ENCODE data around the gene ARMC7. TPM values are rescaled to one million over a fixed set of nuclear protein-coding genes. Genes with fewer than 3 reads are reported as not detected.

ARMC7 gene
- total RNA-seq, 1 donor from 2014 or later = 3.2 TPM

GRCh38 chr17:75168998-75169397 lies 59.2 kb downstream of the ARMC7 start:
- no peak overlapping the region for H3K4me3 ChIP-seq (ENCODE audit: low read depth, low read length)
- H3K27me3 ChIP-seq (ENCODE audit: control insufficient read depth, insufficient read depth, low read length) = no peaks in the 10 kb centered on the region
- DNase-seq (ENCODE audit: low read depth) = no peak
- TF ChIP-seq, protein P1, sequence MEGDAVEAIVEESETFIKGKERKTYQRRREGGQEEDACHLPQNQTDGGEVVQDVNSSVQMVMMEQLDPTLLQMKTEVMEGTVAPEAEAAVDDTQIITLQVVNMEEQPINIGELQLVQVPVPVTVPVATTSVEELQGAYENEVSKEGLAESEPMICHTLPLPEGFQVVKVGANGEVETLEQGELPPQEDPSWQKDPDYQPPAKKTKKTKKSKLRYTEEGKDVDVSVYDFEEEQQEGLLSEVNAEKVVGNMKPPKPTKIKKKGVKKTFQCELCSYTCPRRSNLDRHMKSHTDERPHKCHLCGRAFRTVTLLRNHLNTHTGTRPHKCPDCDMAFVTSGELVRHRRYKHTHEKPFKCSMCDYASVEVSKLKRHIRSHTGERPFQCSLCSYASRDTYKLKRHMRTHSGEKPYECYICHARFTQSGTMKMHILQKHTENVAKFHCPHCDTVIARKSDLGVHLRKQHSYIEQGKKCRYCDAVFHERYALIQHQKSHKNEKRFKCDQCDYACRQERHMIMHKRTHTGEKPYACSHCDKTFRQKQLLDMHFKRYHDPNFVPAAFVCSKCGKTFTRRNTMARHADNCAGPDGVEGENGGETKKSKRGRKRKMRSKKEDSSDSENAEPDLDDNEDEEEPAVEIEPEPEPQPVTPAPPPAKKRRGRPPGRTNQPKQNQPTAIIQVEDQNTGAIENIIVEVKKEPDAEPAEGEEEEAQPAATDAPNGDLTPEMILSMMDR (IDR thresholded peaks at IDR 0.05; ENCODE audit: insufficient read depth, low read length, severe bottlenecking) = no peak
- no peak for FAIRE-seq
- peaks cover 7% of the 10 kb centered on the region for H3K36me3 ChIP-seq (ENCODE audit: control insufficient read depth, insufficient read depth, low read length)

DNA sequence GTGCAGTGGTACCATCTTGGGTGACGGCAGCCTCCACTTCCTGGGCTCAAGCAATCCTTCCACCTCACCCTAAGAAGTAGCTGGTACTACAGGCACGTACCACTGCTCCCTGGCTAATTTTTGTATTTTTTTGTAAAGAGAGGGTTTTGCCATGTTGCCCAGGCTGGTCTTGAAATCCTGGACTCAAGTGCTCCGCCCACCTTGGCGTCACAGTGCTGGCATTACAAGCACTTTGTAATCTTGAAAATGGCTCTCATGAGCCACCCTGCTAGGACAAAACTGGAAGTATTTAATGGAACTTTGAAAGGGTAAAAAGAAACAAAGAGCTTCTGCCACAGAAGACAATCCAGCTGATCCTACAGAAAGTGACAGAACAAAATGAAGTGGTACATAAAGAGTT lies 63.8 kb downstream of the ARMC7 start:
- TF ChIP-seq, protein P1 (IDR thresholded peaks at IDR 0.05; ENCODE audit: insufficient read depth, low read length, severe bottlenecking) = no peak
- H3K36me3 ChIP-seq (ENCODE audit: control insufficient read depth, insufficient read depth, low read length) = peaks cover 10% of the 10 kb centered on the region
- FAIRE-seq = no peak

GRCh38 chr17:75174996-75175395 lies 65.2 kb downstream of the ARMC7 start:
- DNase-seq (ENCODE audit: low read depth) = no peak
- TF ChIP-seq, protein P1 (IDR thresholded peaks at IDR 0.05; ENCODE audit: insufficient read depth, low read length, severe bottlenecking) = no peak
- H3K4me3 ChIP-seq (ENCODE audit: low read depth, low read length) = no peak overlapping the region
- peaks cover 9% of the 10 kb centered on the region for H3K36me3 ChIP-seq (ENCODE audit: control insufficient read depth, insufficient read depth, low read length)
- no peaks in the 10 kb centered on the region for H3K27me3 ChIP-seq (ENCODE audit: control insufficient read depth, insufficient read depth, low read length)
- FAIRE-seq = no peak

More for the DNA sequence above, 63.8 kb downstream of the ARMC7 start:
- no peaks in the 10 kb centered on the region for H3K27me3 ChIP-seq (ENCODE audit: control insufficient read depth, insufficient read depth, low read length)
- no peak overlapping the region for H3K4me3 ChIP-seq (ENCODE audit: low read depth, low read length)
- DNase-seq (ENCODE audit: low read depth) = no peak

- no peak for DNase-seq (ENCODE audit: low read depth)
- FAIRE-seq = no peak
These were observed 66.9 kb downstream of the ARMC7 start for GRCh38 chr17:75176625-75177024.

GRCh38 chr17:75178453-75178852 lies 68.7 kb downstream of the ARMC7 start:
- peaks cover 5% of the 10 kb centered on the region for H3K36me3 ChIP-seq (ENCODE audit: control insufficient read depth, insufficient read depth, low read length)

More at GRCh38 chr17:75176625-75177024, 66.9 kb downstream of the ARMC7 start:
- TF ChIP-seq, protein P1 (IDR thresholded peaks at IDR 0.05; ENCODE audit: insufficient read depth, low read length, severe bottlenecking) = no peak
- H3K27me3 ChIP-seq (ENCODE audit: control insufficient read depth, insufficient read depth, low read length) = no peaks in the 10 kb centered on the region
- H3K36me3 ChIP-seq (ENCODE audit: control insufficient read depth, insufficient read depth, low read length) = peaks cover 9% of the 10 kb centered on the region
- no peak overlapping the region for H3K4me3 ChIP-seq (ENCODE audit: low read depth, low read length)

More at GRCh38 chr17:75178453-75178852, 68.7 kb downstream of the ARMC7 start:
- FAIRE-seq (no peak), DNase-seq (ENCODE audit: low read depth) (no peak)
- TF ChIP-seq, protein P1 (IDR thresholded peaks at IDR 0.05; ENCODE audit: insufficient read depth, low read length, severe bottlenecking) = no peak
- Histone ChIP-seq H3K27me3 (ENCODE audit: control insufficient read depth, insufficient read depth, low read length) (no peaks in the 10 kb centered on the region), H3K4me3 (ENCODE audit: low read depth, low read length) (no peak overlapping the region)

Other genes with a start within 250 kb of the ARMC7 start
- 30.8 and 49.5 TPM in 2 replicates for gene FDXR, start 237.0 kb upstream of the ARMC7 start, total RNA-seq
- gene FADS6, start 216.3 kb upstream of the ARMC7 start, total RNA-seq = 0.26 TPM in 1 of 2 replicates, not detected in the other
- 1.1 and 3.3 TPM in 2 replicates for gene USH1G, start 186.7 kb upstream of the ARMC7 start, total RNA-seq
- under 0.01 TPM in 1 of 2 replicates, not detected in the other for gene OTOP2, start 185.7 kb upstream of the ARMC7 start, total RNA-seq
- gene OTOP3, start 174.1 kb upstream of the ARMC7 start, total RNA-seq = under 0.01 and 0.26 TPM in 2 replicates
- 5.5 and 6.4 TPM in 2 replicates for gene HID1, start 137.2 kb upstream of the ARMC7 start, total RNA-seq
- gene CDR2L, start 122.3 kb upstream of the ARMC7 start, total RNA-seq = 4.7 and 6.1 TPM in 2 replicates
- 23.8 and 41.6 TPM in 2 replicates for gene MRPL58, start 97.3 kb upstream of the ARMC7 start, total RNA-seq
- 239 and 277 TPM in 2 replicates for gene ATP5PD, start 63.0 kb upstream of the ARMC7 start, total RNA-seq
- gene KCTD2, start 62.7 kb upstream of the ARMC7 start, total RNA-seq = 5.0 and 7.8 TPM in 2 replicates
- gene SLC16A5, start 22.0 kb upstream of the ARMC7 start, total RNA-seq = 15.0 and 18.1 TPM in 2 replicates
- gene NT5C, start 21.8 kb downstream of the ARMC7 start, total RNA-seq = 47.0 and 57.1 TPM in 2 replicates
- 182 and 188 TPM in 2 replicates for gene JPT1, start 44.5 kb downstream of the ARMC7 start, total RNA-seq
- gene SUMO2, start 73.0 kb downstream of the ARMC7 start, total RNA-seq = 60.0 and 87.1 TPM in 2 replicates
- gene NUP85, start 95.7 kb downstream of the ARMC7 start, total RNA-seq = 21.4 and 22.4 TPM in 2 replicates
- gene GGA3, start 151.6 kb downstream of the ARMC7 start, total RNA-seq = 14.5 and 14.7 TPM in 2 replicates
- 83.3 and 83.5 TPM in 2 replicates for gene MRPS7, start 151.9 kb downstream of the ARMC7 start, total RNA-seq
- 30.0 and 36.4 TPM in 2 replicates for gene MIF4GD, start 161.3 kb downstream of the ARMC7 start, total RNA-seq
- gene SLC25A19, start 179.5 kb downstream of the ARMC7 start, total RNA-seq = 10.2 and 12.1 TPM in 2 replicates